HG03045 (cell line): ENCODE results near the gene SLC34A3.

Experiments used
- ATAC-seq: cut with Tn5 transposase; IDR thresholded peaks from one replicate; pipeline ENCODE4 v1.9.1; 2021; ENCODE audit warnings: mild to moderate bottlenecking, moderate library complexity; ENCODE audit not compliant: unreplicated experiment

Gene SLC34A3

GRCh38 chr9:137230705-137231371, at the start of gene SLC34A3:
Gene SLC34A3 (plus strand): TSS chr9:137230901. CDS start chr9:137231703, 802 bp downstream.
- ATAC-seq: no peak

DNA sequence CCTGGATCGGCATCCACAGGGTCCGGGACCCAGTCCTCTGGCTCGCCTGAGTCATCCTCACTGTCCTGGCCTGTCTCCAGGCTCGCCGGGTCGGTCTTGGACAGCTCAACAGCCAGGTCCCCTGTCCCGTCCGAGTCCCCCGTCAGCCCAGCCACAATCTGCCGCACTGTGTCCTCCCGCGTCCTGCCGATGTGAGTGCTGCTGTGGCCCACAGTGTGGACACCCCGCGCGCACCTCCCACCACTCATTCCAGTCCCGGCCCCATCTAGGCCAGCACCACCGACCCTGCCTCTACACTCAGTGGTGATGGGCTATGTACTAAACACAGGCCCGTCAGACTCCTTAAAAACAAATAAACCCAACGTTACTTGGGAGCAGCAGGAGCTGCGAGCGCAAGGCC, 49.0 kb upstream of the SLC34A3 start:
- no peak for ATAC-seq

DNA sequence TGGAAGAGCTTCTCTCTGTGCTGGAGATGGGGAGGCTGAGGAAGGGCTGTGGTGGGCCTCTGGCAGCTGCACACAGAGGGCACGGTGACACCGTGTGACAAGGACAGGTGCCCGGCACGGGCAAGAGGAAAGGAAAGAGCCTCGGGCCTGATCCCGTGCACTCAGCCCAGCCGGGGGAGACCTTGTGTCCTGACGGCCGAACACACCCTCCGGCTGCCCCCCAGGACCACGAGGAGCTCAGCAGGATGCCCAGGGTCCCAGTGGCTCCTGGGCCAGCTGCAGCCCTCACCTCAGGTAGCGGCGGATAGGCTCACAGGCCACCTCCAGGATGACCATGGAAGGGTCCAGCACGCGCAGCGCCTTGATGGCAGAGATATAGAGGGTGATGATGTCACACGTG, 47.9 kb upstream of the SLC34A3 start:
- no peak for ATAC-seq

- no peak for ATAC-seq
Observed at GRCh38 chr9:137183980-137184595, 46.6 kb upstream of the SLC34A3 start.

- ATAC-seq: no peak
Observed at GRCh38 chr9:137184881-137185660, 45.6 kb upstream of the SLC34A3 start.

DNA sequence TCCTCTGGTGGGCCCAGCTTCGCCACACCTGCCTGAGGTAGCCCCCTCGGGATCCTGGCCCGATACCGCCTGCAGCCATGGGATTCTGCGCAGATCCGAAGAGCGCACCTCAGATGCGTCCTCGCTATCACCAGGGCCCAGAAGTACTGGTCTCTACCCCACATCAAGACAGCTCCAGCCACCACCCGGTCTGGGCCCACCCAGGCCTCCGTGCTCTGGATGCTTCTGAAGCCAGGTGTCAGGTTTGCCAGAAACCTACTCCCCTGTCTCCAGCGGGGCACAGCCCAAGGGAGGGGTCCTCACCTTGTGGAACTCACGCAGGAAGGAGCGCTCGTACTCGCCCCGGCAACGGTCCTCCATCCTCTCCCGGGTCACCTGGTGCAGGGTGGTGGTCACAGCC, 44.8 kb upstream of the SLC34A3 start:
- no peak for ATAC-seq

- ATAC-seq: no peak
Observed at GRCh38 chr9:137186385-137186784, 44.3 kb upstream of the SLC34A3 start.

GRCh38 chr9:137187386-137187785, 43.3 kb upstream of the SLC34A3 start:
- ATAC-seq: no peak

GRCh38 chr9:137188086-137188489, 42.6 kb upstream of the SLC34A3 start:
- ATAC-seq: no peak

DNA sequence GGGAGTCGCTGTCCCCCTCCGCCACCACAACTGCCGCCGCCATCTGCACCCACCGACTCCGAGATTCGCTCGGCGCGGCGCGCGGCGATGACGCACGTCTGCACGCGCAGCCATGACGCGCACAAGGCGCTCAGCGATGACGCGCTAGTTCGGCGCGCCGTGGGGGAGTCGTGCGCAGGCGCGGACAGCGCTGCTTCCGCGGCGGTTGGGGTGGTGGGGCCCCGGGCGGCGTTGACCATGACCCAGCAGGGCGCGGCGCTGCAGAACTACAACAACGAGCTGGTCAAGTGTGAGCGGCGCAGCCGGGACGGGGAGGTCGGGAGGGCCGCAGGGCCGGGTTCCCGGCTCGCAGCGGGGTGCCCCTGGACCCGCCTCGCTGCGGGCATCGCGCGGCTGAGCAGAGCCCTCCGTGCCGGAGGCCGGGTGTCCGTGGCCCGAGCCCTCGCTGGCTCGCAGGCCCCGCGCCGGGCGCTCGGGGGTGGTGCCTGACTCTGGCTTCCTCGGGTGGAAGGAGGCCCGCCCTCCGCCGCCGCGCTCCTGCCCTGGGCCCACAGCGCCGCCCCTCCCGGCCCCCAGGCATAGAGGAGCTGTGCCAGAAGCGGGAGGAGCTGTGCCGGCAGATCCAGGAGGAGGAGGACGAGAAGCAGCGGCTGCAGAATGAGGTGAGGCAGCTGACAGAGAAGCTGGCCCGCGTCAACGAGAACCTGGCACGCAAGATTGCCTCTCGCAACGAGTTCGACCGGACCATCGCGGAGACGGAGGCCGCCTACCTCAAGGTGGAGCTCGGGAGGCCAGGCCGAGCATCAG, 42.0 kb upstream of the SLC34A3 start, which contains the start of the genes ANAPC2 and SSNA1:
ANAPC2 (minus strand) TSS at position 71 of the 807 bp plus-strand sequence; CDS start at position 43, 28 bp downstream.
SSNA1 (plus strand) TSS at position 187 of the 807 bp plus-strand sequence; CDS start at position 238, 51 bp downstream.
- ATAC-seq: peak; percentile 76

DNA sequence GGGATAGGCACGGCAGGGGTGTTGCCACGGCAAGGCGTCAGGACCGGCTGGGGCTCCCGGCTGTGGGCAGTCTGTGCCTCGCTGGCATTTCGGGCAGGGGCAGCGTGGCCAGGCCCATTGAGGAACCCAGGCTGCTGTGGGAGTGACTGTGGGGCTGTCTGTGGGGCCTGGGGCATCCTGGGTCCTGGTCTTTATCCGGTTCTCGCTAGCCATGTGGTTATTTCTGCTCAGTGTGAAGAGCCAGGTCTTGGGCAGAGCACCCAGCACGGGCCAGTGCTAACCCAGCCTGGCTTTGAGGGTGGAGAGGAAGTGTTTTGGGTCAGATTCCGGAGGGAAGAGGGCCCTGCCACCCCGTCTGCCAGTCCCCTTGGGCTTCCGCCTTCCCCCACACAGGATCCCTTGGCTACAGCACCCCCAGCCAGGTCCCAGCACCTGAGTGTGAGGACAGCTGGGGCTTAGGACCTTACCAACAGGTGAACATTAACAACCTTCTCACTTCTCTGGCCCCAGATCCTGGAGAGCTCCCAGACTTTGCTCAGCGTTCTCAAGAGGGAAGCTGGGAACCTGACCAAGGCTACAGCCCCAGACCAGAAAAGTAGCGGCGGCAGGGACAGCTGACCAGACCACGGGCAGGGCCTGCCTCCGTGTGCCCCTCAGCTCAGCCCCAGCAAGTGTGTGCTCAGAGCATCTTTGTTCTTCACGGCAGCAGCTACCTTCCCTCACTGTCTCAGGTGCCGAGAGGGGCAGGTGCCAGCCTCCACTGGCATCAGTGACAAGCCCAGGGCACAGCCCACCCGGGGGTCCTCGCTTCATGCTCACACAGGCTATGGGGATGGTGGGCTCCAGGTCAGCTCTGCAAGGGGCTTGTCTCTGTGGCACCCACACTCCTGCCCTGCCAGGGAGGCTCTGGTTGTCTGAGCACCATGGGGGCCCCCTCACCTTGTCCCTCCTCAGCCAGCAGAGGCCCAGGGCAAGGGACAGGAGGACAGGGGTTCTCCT, 41.1 kb upstream of the SLC34A3 start:
- no peak for ATAC-seq

DNA sequence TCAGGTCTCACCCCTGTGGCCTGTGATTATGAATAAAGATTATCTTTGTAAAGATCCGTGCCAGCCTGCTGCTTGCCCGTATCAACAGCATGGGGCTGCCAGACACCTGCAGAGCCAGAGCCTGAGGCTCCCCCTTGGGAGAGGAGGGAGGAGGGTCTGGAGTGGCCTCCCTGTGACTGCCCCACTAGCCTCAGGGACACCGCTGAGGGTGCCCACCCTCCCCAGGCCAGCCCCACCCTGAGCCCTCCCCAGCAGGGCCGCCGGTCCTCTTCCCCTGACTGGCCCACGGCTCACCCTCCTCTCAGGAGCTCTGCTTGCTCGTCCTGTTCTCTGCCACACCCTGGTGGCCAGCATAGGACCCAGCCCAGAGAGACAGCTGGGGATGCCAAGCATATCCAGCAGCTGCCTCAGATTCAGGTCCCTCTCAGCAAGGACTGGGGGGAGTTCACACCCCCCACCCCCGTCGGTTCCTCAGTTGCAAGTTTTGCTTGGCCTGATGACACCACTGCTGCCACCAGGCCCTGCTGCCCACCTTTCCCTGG, 40.3 kb upstream of the SLC34A3 start:
- ATAC-seq: no peak

DNA sequence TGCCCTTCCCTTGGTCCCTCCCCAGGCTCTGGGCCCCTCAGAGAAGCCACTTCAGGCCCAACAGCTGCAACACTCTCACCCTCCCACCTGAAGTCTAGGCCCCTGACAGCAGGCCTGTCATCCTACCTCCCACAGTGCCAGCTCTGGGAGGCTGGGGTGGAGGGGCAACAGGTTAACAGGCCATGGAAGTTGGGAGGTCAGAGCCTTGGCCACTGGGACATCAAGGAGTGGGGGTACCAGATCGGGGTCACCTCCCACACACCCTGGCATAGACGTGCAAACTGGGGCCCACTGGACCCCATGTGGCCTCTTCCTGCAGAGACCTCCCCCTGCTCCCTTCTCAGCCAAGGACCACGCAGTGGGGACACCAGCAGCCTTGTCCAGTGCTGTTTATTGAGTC, 39.5 kb upstream of the SLC34A3 start:
- no peak for ATAC-seq

GRCh38 chr9:137191691-137192447, 38.8 kb upstream of the SLC34A3 start:
- no peak for ATAC-seq

GRCh38 chr9:137192448-137192780, 38.3 kb upstream of the SLC34A3 start:
- ATAC-seq: no peak

DNA sequence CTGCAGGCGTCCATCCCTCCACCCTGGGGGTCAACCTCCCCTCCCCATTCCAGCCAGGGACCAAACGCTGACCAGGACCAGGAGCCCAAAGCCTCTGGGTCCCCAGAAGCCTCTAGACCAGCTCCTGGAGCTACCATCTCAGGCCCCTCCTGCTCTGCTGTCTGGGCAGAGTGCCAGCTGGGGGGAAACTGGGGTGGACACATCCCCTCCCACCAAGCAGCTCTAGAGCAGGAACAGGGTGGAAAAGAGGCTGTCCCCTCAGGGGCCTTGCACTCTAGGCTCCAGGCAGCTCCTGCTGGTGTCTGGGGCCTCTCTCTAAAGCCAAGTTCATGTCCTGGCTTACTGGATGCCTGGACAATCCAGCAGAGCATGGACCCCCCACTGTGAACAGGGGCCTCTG, 37.8 kb upstream of the SLC34A3 start:
- ATAC-seq: no peak

GRCh38 chr9:137193771-137194170, 36.9 kb upstream of the SLC34A3 start:
- ATAC-seq: no peak

DNA sequence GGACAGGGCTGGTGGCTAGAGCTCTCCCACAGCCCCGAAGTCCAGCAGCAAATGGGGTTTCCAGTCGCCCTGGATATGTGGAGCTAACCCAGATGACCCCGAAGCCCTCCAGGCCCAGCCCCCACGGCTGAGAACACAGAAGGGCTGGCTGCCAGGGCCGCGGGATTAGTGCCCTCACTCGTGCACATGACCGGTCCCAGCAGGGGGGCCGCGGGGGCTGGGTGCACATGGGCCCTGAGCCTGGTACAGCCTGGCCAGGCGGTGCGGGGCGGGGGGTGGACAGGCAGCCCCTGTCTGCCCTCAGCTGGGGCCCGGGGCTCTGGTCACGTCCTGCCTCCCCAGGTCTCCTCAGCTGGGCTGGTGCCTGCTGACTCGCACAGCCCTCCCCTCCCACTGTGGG, 36.3 kb upstream of the SLC34A3 start:
- no peak for ATAC-seq

- no peak for ATAC-seq
Observed at GRCh38 chr9:137194909-137195308, 35.8 kb upstream of the SLC34A3 start.
